ENCODE measurements around the gene TBC1D5.

- TF ChIP-seq POLR2A (IDR thresholded peaks at IDR 0.05; ENCODE audit: low read depth, low read length) (no peak), CTCF (conservative IDR thresholded peaks at IDR 0.05; ENCODE audit: low read depth, low read length) (no peak), BHLHE40 (IDR thresholded peaks at IDR 0.05; ENCODE audit: low read depth, low read length) (no peak), CEBPB (IDR thresholded peaks at IDR 0.05; ENCODE audit: low read depth, low read length) (no peak), USF2 (IDR thresholded peaks at IDR 0.05; ENCODE audit: low read depth, low read length) (no peak), RFX5 (IDR thresholded peaks at IDR 0.05; ENCODE audit: low read depth, low read length) (no peak), MXI1 (IDR thresholded peaks at IDR 0.05; ENCODE audit: borderline replicate concordance, low read depth, low read length) (no peak), RAD21 (IDR thresholded peaks at IDR 0.05; ENCODE audit: low read length) (no peak), ELK1 (IDR thresholded peaks at IDR 0.05; ENCODE audit: borderline replicate concordance, low read depth, low read length) (no peak), RCOR1 (IDR thresholded peaks at IDR 0.05; ENCODE audit: insufficient replicate concordance, low read length) (no peak)
Observed at GRCh38 chr3:17479681-17480405, 262.6 kb downstream of the TBC1D5 start.

Measured in IMR-90 (cell line).